ENCODE measurements around the gene SLX9. TPM values are rescaled to one million over a fixed set of nuclear protein-coding genes. Genes with fewer than 3 reads are reported as not detected.

Gene SLX9
- total and polyA plus RNA-seq, 8 donors = 10.5 to 21.7 (median 13.6) TPM

GRCh38 chr21:45026066-45026745 is 86.4 kb downstream of the SLX9 start:
- no peak overlapping the region for H3K27ac ChIP-seq
- TF ChIP-seq CTCF (IDR thresholded peaks at IDR 0.05) = no peak
- no peak for ATAC-seq
- no peaks in the 10 kb centered on the region for H3K27me3 ChIP-seq
- FAIRE-seq = no peak
- 78 to 89% methylated on average over 22 of the region's 22 CpGs for WGBS, 2 donors
- no peak overlapping the region for H3K4me3 ChIP-seq
- no peaks in the 10 kb centered on the region for H3K9me3 ChIP-seq
- H3K4me1 ChIP-seq = no peaks in the 10 kb centered on the region
- H3K36me3 ChIP-seq = no peaks in the 10 kb centered on the region
- intact Hi-C loops (cut with DNase I) = no loop called here
- no peak for DNase-seq

Other genes with a start within 250 kb of the SLX9 start
- not detected for gene KRTAP10-12, start 242.9 kb upstream of the SLX9 start, total RNA-seq
- not detected for gene KRTAP10-12, start 242.9 kb upstream of the SLX9 start, polyA plus RNA-seq
- gene TSPEAR, start 228.5 kb upstream of the SLX9 start, total RNA-seq = under 1 TPM in 5 of 6 donors, not detected in 1; 0.05 to 0.31 (median 0.17) TPM
- 1 to 10 TPM in 1 of 2 donors, under 1 TPM in 1; 0.42 to 1.4 TPM for gene TSPEAR, start 228.5 kb upstream of the SLX9 start, polyA plus RNA-seq
- 10 to 100 TPM; 30.5 to 48.0 (median 39.7) TPM for gene UBE2G2, start 138.2 kb upstream of the SLX9 start, total RNA-seq
- gene UBE2G2, start 138.2 kb upstream of the SLX9 start, polyA plus RNA-seq = 10 to 100 TPM; 44.6 to 53.2 TPM
- 10 to 100 TPM; 17.3 to 29.1 (median 21.7) TPM for gene SUMO3, start 122.0 kb upstream of the SLX9 start, total RNA-seq
- 10 to 100 TPM; 14.0 to 29.1 TPM for gene SUMO3, start 122.0 kb upstream of the SLX9 start, polyA plus RNA-seq
- gene PTTG1IP, start 66.3 kb upstream of the SLX9 start, total RNA-seq = 100 to 1,000 TPM in 1 of 6 donors, 10 to 100 TPM in 5; 47.3 to 118 (median 60.6) TPM
- 10 to 100 TPM; 44.9 to 71.0 TPM for gene PTTG1IP, start 66.3 kb upstream of the SLX9 start, polyA plus RNA-seq
- gene ITGB2, start 19.1 kb upstream of the SLX9 start, total RNA-seq = 10 to 100 TPM in 3 of 6 donors, 1 to 10 TPM in 3; 1.1 to 88.0 (median 14.8) TPM
- 10 to 100 TPM in 1 of 2 donors, 1 to 10 TPM in 1; 5.1 to 15.1 TPM for gene ITGB2, start 19.1 kb upstream of the SLX9 start, polyA plus RNA-seq
- 10 to 100 TPM in 1 of 6 donors, 1 to 10 TPM in 5; 5.4 to 10.1 (median 6.3) TPM for gene ADARB1, start 134.6 kb downstream of the SLX9 start, total RNA-seq
- gene ADARB1, start 134.6 kb downstream of the SLX9 start, polyA plus RNA-seq = 1 to 10 TPM; 5.6 to 7.9 TPM